ENCODE results near the gene CTNND2.
"Not testable (repeated sequence)": the region's sequence is repeated elsewhere in the genome, so short reads cannot be mapped to it uniquely, and the experiment has no call there.

Gene CTNND2

GRCh38 chr5:11482011-11482410 lies 422.2 kb downstream of the CTNND2 start:
- no peak for DNase-seq (ENCODE audit: extremely low read depth in 1 of 2, low read depth in 1 of 2)

DNA sequence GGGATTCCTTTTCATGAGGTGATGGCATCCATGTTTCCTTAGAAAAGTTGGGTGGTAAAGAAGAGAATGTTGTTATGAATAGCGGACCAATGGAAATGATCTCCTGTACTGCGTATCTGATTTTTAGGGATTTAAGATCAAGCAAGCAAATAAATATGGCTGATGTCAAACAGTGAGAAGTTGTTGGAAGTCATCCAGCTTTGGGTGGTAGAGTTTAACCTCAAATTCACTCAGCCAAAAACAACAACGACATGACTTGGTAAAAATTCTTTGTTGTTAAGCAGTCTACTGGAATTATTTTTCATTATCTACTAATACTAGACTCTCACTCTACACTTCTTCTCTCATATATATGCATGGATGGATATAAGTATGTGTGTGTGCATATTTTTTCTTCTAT lies 426.5 kb downstream of the CTNND2 start:
- DNase-seq (ENCODE audit: extremely low read depth in 1 of 2, low read depth in 1 of 2): no peak

DNA sequence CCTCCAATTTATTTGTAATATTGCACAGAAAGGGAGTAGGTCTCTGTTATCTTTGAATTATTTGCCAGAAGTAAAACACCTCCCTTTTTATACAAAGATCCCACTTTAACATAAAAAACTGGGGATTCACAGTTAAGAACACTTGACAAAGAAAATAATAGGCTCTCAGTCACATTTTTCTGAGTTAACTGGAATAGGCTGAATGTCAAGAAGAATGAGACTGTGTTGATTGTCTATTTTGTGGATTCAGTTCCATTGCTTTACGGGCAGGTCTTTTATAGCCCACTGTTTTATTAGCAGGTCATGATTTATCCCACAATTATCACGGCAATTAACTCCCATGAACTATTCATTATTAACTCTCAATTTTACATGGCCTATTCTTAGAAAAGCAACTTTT lies 427.4 kb downstream of the CTNND2 start:
- no peak for DNase-seq (ENCODE audit: extremely low read depth in 1 of 2, low read depth in 1 of 2)

- no peak for DNase-seq (ENCODE audit: extremely low read depth in 1 of 2, low read depth in 1 of 2)
These were observed 435.8 kb downstream of the CTNND2 start for GRCh38 chr5:11468334-11469039.

DNA sequence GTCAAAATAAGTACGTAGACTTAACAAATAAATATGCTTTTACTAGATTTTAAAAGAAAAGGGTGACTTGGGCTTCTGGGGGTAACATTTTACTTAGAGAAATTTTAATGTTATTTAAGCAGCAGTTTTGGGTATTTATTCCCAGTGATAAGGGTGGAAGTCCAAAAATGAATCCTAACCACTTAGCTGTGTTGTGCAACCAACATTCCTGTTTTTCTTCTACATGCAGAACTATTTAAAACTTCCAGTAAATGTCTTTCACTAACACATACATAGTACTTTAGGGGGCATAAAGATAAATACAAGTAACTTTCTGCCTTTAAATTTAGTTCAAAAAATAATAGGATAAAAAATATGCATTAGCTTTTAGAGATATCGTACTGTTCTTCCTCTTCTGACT lies 436.7 kb downstream of the CTNND2 start:
- DNase-seq (ENCODE audit: extremely low read depth in 1 of 2, low read depth in 1 of 2): no peak

DNA sequence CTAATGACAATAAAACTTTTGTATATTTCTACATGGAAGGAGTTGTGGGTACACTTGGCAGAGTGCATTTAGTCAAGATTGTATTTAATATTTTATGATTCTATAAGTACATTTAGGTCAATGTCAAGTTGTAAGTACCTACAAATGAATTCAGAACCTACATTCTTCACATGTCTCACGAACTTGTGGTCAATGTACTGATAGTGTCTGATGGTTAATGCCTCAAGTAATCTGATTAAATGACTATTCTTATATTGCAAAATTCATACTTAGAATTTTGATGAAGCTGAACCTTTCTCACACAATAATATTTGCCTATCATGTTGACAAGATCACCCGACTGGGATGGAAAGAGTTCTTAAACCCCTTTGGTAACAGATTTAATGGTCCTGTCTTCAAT lies 444.5 kb downstream of the CTNND2 start:
- no peak for DNase-seq (ENCODE audit: extremely low read depth in 1 of 2, low read depth in 1 of 2)

DNA sequence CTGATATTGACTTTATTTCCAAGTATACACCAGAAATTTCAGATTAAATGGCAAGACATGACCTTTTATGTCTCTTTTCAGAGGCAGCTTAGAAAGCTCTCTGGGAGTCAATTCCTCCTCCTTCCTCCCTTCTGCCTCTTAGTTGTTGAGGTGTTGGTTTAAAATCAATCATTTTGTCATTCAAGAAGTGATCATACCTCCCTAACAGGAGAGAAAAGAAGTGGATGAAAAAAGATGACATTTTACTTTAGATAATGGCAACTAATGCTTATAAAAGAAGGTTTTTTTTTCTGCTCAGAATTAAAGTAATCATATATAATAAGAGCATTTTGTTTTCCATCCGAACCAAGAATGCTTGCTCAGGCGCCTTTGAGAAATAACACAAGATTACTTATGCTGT lies 448.7 kb downstream of the CTNND2 start:
- DNase-seq (ENCODE audit: extremely low read depth in 1 of 2, low read depth in 1 of 2): no peak

- DNase-seq (ENCODE audit: extremely low read depth in 1 of 2, low read depth in 1 of 2): no peak
These were observed 451.4 kb downstream of the CTNND2 start for GRCh38 chr5:11452852-11453251.

DNA sequence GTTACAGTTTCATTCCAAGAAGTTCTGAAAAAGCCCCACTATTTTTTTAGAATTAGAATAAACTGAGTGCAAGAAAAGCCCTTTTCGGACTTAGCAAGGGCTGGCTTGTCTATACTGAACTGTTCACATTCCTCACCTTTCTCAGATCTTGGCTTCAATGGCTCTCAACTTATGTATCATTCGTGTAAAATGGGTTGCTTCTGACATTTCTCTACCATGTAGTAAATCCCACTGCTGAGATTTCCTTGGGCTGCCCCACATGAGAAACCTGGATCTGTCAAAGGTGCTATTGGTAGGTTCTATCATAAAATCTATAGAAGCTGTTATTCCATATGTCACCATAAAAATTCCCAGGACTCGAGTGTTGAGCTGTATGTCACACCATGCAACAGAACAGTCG lies 454.3 kb downstream of the CTNND2 start:
- no peak for DNase-seq (ENCODE audit: extremely low read depth in 1 of 2, low read depth in 1 of 2)

DNA sequence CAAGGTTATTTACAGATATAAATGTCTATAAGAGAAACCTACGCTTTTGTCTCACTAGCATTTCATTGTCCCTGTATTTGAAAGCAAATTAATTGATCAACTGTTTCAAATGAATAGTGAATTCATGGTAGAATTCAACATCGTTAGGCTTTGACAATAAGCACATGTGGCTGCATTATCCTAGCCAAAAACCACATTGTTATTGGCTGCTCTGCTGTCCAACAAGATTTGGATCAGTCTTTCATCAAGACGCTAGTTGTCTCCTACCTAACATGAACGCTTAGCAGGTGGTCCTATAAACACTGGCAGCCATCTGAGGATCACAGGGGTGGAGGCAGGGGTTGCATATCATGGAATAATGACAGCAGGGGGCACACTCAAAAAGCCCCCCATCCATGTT lies 455.0 kb downstream of the CTNND2 start:
- DNase-seq (ENCODE audit: extremely low read depth in 1 of 2, low read depth in 1 of 2): no peak

DNA sequence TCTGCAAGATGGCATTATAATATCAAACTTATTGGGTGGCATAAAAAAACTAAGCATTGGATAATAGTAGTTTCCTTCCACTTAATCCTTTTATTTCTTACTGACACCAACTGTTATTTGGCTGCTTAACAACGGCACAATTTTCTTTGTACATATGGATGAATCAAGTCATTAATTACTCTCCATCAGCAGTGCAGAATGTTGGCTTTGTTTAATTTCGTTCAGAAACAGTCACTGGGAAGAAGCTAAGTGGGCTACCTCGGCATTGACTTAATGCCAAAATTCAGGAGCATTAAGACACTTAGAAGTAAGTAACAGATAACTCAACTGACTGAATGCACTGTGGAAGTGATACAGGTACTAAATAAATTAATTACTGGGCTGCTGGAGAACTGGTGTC lies 460.4 kb downstream of the CTNND2 start:
- DNase-seq (ENCODE audit: extremely low read depth in 1 of 2, low read depth in 1 of 2): no peak

- DNase-seq (ENCODE audit: extremely low read depth in 1 of 2, low read depth in 1 of 2): no peak
These were observed 472.1 kb downstream of the CTNND2 start for GRCh38 chr5:11432116-11432515.

- DNase-seq (ENCODE audit: extremely low read depth in 1 of 2, low read depth in 1 of 2): no peak
These were observed 475.0 kb downstream of the CTNND2 start for GRCh38 chr5:11429254-11429653.

DNA sequence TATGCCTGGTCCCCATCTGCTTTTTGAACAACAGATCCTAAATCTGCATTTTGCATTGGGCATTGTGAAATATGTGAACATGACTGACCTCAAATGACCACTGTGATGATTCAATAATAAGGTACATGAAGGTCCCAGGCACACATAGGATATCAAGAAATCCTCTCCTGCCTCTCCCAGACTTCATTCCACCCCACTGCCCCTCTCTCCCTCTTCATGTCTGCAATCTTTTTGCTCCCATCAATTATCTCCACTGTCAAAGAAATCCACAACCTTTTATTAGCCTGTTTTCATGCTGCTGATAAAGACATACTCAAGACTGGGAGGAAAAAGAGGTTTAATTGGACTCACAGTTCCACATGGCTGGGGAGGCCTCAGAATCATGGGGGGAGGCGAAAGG lies 476.7 kb downstream of the CTNND2 start:
- no peak for DNase-seq (ENCODE audit: extremely low read depth in 1 of 2, low read depth in 1 of 2)

GRCh38 chr5:11426442-11426841 lies 477.8 kb downstream of the CTNND2 start:
- DNase-seq (ENCODE audit: extremely low read depth in 1 of 2, low read depth in 1 of 2): no peak

- no peak for DNase-seq (ENCODE audit: extremely low read depth in 1 of 2, low read depth in 1 of 2)
These were observed 481.9 kb downstream of the CTNND2 start for GRCh38 chr5:11422342-11422741.

- no peak for DNase-seq (ENCODE audit: extremely low read depth in 1 of 2, low read depth in 1 of 2)
These were observed 483.3 kb downstream of the CTNND2 start for GRCh38 chr5:11420969-11421368.

GRCh38 chr5:11415751-11416150 lies 488.5 kb downstream of the CTNND2 start:
- no peak for DNase-seq (ENCODE audit: extremely low read depth in 1 of 2, low read depth in 1 of 2)

DNA sequence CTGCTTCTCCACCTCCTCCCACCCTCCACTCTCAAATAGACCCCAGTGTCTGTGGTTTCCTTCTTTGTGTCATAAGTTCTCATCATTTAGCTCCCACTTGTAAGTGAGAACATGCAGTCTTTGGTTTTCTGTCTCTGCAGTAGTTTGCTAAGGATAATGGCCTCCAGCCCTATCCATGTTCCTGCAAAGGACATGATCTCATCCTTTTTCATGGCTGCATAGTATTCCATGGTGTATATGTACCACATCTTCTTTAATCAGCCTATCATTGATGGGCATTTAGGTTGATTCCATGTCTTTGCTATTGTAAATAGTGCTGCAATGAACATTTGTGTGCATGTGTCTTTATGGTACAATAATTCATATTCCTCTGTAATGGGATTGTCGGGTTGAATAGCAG lies 489.5 kb downstream of the CTNND2 start:
- DNase-seq (ENCODE audit: extremely low read depth in 1 of 2, low read depth in 1 of 2): not testable (repeated sequence)

GRCh38 chr5:11411621-11412020 lies 492.6 kb downstream of the CTNND2 start:
- no peak for DNase-seq (ENCODE audit: extremely low read depth in 1 of 2, low read depth in 1 of 2)

DNA sequence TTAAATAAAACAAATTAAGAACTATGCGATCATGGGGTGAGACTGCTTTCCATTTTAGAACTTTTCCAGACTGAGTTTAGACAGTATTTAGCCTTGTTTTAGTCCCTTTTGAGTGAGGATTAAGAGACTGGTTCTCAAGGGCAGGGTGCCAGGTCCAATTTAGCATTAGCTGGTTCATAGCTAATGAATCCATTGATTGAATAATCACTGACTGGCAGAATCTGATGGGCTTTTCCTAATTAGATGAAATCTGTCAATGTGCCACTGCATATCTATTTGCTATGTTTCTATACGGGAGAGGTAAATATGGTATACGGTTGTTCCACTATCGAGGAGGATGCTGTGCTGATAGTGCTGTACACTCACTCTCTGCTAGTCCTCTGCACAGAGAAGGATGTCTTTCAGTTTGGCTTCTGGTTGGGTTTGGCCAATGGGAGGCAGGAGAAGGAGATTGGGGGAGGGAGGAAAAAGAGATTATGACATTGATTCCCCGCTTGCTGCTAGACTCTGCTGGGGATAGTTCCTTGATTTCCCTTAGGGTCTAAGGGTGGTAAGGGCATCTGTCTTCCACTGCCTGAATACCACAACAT lies 496.6 kb downstream of the CTNND2 start:
- no peak for DNase-seq (ENCODE audit: extremely low read depth in 1 of 2, low read depth in 1 of 2)

GRCh38 chr5:11400316-11400715 lies 503.9 kb downstream of the CTNND2 start:
- no peak for DNase-seq (ENCODE audit: extremely low read depth in 1 of 2, low read depth in 1 of 2)

DNA sequence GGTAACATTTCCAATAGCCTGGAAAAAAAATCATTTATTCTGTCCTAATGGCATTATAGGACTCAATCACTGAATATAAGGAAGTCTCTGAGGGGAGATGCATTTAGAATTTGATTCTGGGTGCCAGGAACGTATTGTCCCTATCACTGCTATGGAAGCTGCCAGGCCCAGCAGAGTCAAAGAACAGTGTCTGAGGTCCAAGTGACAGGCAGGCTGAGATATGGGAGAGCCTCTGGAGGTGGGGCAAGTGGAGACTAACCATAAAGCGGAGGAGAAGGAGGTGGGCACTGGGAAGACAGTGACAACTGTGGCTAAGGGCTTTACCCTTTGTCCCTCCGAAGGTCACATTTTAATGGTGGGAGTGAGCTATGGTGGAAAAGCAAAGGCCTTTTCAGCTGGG lies 505.5 kb downstream of the CTNND2 start:
- no peak for DNase-seq (ENCODE audit: extremely low read depth in 1 of 2, low read depth in 1 of 2)
